ENCODE data around the gene ELMO3. TPM values are rescaled to one million over a fixed set of nuclear protein-coding genes. Genes with fewer than 3 reads are reported as not detected.

ELMO3 gene
- total and polyA plus RNA-seq, 2 donors (not counting 1 experiment from before 2014, with no cell fraction given) = 0.33 to 0.36 TPM

- DNase-seq (ENCODE audit: low read depth in 2 of 2) = no peak
- Histone ChIP-seq H3K4me2 (ENCODE audit: extremely low read depth, insufficient read depth, low read length) (peak overlapping the region; percentile 40), H3K36me3 (ENCODE audit: control insufficient read depth, insufficient read depth, low read length) (peaks cover 2% of the 10 kb centered on the region), H3K27me3 (ENCODE audit: control insufficient read depth, insufficient read depth, low read length) (no peaks in the 10 kb centered on the region), H3K4me3 (replicated peaks in 1 of 4; ENCODE audit: control extremely low read depth in 1 of 4, insufficient read depth in 1 of 4, low read depth in 3 of 4, low read length in 4 of 4) (peak overlapping the region in 1 of 4 experiments; percentile 35), H3K9me3 (ENCODE audit: control insufficient read depth, insufficient read depth, low read depth, low read length) (no peaks in the 10 kb centered on the region), H3K9ac (ENCODE audit: insufficient read depth, low read length) (no peak overlapping the region), H3K4me1 (ENCODE audit: control insufficient read depth, extremely low read depth, insufficient read depth, low read length) (peaks cover 2% of the 10 kb centered on the region), H3K27ac (ENCODE audit: insufficient read depth, low read length) (no peak overlapping the region), H2AFZ (ENCODE audit: low read length) (no peak overlapping the region), H3K79me2 (ENCODE audit: control insufficient read depth, insufficient read depth, low read length) (no peaks in the 10 kb centered on the region), H4K20me1 (ENCODE audit: control insufficient read depth, extremely low read depth, insufficient read depth, low read length) (no peaks in the 10 kb centered on the region)
- TF ChIP-seq EZH2 (IDR thresholded peaks at IDR 0.05; ENCODE audit: low read length, missing control alignments) = no peak
Measured at GRCh38 chr16:67154578-67155294, 44.2 kb upstream of the ELMO3 start.

GRCh38 chr16:67155295-67156142 lies 43.4 kb upstream of the ELMO3 start:
- H3K79me2 ChIP-seq (ENCODE audit: control insufficient read depth, insufficient read depth, low read length) = no peaks in the 10 kb centered on the region
- H3K27ac ChIP-seq (ENCODE audit: insufficient read depth, low read length) = no peak overlapping the region
- H4K20me1 ChIP-seq (ENCODE audit: control insufficient read depth, extremely low read depth, insufficient read depth, low read length) = no peaks in the 10 kb centered on the region
- no peak overlapping the region for H2AFZ ChIP-seq (ENCODE audit: low read length)
- peak overlapping the region in 1 of 4 experiments; percentile 35 for H3K4me3 ChIP-seq (replicated peaks in 1 of 4; ENCODE audit: control extremely low read depth in 1 of 4, insufficient read depth in 1 of 4, low read depth in 3 of 4, low read length in 4 of 4)
- H3K27me3 ChIP-seq (ENCODE audit: control insufficient read depth, insufficient read depth, low read length) = no peaks in the 10 kb centered on the region
- H3K9ac ChIP-seq (ENCODE audit: insufficient read depth, low read length) = no peak overlapping the region
- peaks cover 2% of the 10 kb centered on the region for H3K4me1 ChIP-seq (ENCODE audit: control insufficient read depth, extremely low read depth, insufficient read depth, low read length)
- H3K4me2 ChIP-seq (ENCODE audit: extremely low read depth, insufficient read depth, low read length) = peak overlapping the region; percentile 40
- no peaks in the 10 kb centered on the region for H3K36me3 ChIP-seq (ENCODE audit: control insufficient read depth, insufficient read depth, low read length)
- TF ChIP-seq EZH2 (IDR thresholded peaks at IDR 0.05; ENCODE audit: low read length, missing control alignments) = no peak
- TF ChIP-seq, protein P1, sequence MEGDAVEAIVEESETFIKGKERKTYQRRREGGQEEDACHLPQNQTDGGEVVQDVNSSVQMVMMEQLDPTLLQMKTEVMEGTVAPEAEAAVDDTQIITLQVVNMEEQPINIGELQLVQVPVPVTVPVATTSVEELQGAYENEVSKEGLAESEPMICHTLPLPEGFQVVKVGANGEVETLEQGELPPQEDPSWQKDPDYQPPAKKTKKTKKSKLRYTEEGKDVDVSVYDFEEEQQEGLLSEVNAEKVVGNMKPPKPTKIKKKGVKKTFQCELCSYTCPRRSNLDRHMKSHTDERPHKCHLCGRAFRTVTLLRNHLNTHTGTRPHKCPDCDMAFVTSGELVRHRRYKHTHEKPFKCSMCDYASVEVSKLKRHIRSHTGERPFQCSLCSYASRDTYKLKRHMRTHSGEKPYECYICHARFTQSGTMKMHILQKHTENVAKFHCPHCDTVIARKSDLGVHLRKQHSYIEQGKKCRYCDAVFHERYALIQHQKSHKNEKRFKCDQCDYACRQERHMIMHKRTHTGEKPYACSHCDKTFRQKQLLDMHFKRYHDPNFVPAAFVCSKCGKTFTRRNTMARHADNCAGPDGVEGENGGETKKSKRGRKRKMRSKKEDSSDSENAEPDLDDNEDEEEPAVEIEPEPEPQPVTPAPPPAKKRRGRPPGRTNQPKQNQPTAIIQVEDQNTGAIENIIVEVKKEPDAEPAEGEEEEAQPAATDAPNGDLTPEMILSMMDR (conservative IDR thresholded peaks at IDR 0.05 in 1 of 2, IDR thresholded peaks at IDR 0.05 in 1 of 2; ENCODE audit: low read depth in 1 of 2, low read length in 2 of 2) = peak; percentile 61 to 85
- H3K9me3 ChIP-seq (ENCODE audit: control insufficient read depth, insufficient read depth, low read depth, low read length) = no peaks in the 10 kb centered on the region
- DNase-seq (ENCODE audit: low read depth in 2 of 2) = peak; percentile 61 to 72

DNA sequence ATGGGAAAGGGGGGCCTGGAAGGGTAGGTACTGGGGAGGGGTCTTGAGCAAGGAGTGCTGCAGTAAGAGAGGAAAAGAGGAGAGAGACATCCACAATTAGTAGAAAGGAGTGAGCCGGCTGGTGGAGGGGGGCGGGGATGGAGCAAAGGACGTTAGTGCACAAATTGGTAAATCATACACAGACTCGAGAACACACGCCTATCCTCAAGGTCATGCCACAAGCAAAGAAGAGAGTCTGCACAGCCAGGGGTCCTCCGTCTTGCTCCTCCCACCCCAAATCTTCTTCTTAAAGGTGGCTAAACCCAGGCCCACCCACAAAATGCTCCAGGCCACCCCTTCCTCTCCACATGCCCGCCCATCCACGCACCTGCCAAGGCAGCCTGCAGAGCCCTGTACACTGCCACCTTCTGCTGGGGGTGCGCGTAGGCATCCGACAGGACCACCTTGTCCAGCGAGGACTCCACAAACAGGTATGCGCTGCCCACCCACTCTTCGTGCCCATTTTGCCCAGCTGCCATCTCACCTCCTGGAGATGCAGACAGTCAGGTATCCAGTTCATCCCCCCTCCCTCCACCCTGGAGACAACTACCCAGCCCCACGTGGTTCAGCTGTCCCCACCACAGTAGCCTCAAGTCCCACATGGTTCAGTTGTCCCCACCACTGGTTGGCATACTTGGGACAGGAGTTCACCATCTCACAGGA lies 42.6 kb upstream of the ELMO3 start:
- H3K36me3 ChIP-seq (ENCODE audit: control insufficient read depth, insufficient read depth, low read length) = no peaks in the 10 kb centered on the region
- TF ChIP-seq, protein P1 (conservative IDR thresholded peaks at IDR 0.05 in 1 of 2, IDR thresholded peaks at IDR 0.05 in 1 of 2; ENCODE audit: low read depth in 1 of 2, low read length in 2 of 2) = no peak
- no peak for TF ChIP-seq EZH2 (IDR thresholded peaks at IDR 0.05; ENCODE audit: low read length, missing control alignments)
- no peak for DNase-seq (ENCODE audit: low read depth in 2 of 2)
- no peak overlapping the region for H3K27ac ChIP-seq (ENCODE audit: insufficient read depth, low read length)
- no peak overlapping the region for H3K4me2 ChIP-seq (ENCODE audit: extremely low read depth, insufficient read depth, low read length)
- H3K9ac ChIP-seq (ENCODE audit: insufficient read depth, low read length) = no peak overlapping the region
- H3K4me1 ChIP-seq (ENCODE audit: control insufficient read depth, extremely low read depth, insufficient read depth, low read length) = no peaks in the 10 kb centered on the region
- H3K4me3 ChIP-seq (replicated peaks in 1 of 4; ENCODE audit: control extremely low read depth in 1 of 4, insufficient read depth in 1 of 4, low read depth in 3 of 4, low read length in 4 of 4) = no peak overlapping the region
- H3K79me2 ChIP-seq (ENCODE audit: control insufficient read depth, insufficient read depth, low read length) = no peaks in the 10 kb centered on the region
- no peaks in the 10 kb centered on the region for H3K9me3 ChIP-seq (ENCODE audit: control insufficient read depth, insufficient read depth, low read depth, low read length)
- no peak overlapping the region for H2AFZ ChIP-seq (ENCODE audit: low read length)
- no peaks in the 10 kb centered on the region for H3K27me3 ChIP-seq (ENCODE audit: control insufficient read depth, insufficient read depth, low read length)
- no peaks in the 10 kb centered on the region for H4K20me1 ChIP-seq (ENCODE audit: control insufficient read depth, extremely low read depth, insufficient read depth, low read length)

All from fibroblast of lung (primary cell).